CD14-positive monocyte (primary cell): ENCODE data around the gene RPS14. TPM values are rescaled to one million over a fixed set of nuclear protein-coding genes. Genes with fewer than 3 reads are reported as not detected.

ENCODE experiments used
- DNase-seq, 3 donors: peaks; one replicate each; pipeline ENCODE4 v3.0.0-alpha.2; 2011 to 2022
- H2AFZ ChIP-seq: 2 replicates; pipeline ENCODE4 v1.6.0; 2012; ENCODE audit warnings: mild to moderate bottlenecking, low read depth, low read length, inconsistent platforms; ENCODE audit not compliant: insufficient read depth, poor library complexity, severe bottlenecking
- H3K27ac ChIP-seq, 2 donors: 1 replicate in 1 of 2; 2 replicates in 1 of 2; pipeline ENCODE4 v1.5.1; 2012 to 2013; ENCODE audit warnings: low read length in 2 of 2, control low read depth in 1 of 2, inconsistent platforms in 1 of 2, low read depth in 1 of 2, mild to moderate bottlenecking in 1 of 2
- H3K27me3 ChIP-seq, 2 donors: one replicate each; pipeline versions ENCODE4 v1.6.0 to v1.6.1; 2011 to 2013; ENCODE audit warnings: low read length in 2 of 2; ENCODE audit not compliant: control insufficient read depth in 2 of 2, insufficient read depth in 2 of 2
- H3K36me3 ChIP-seq, 2 donors: replicated peaks in 1 of 2; 1 replicate in 1 of 2; 2 replicates in 1 of 2; pipeline versions ENCODE4 v1.5.1 to v1.6.1; 2012 to 2013; ENCODE audit warnings: low read length in 2 of 2, control low read depth in 1 of 2, inconsistent platforms in 1 of 2, mild to moderate bottlenecking in 1 of 2; ENCODE audit not compliant: insufficient read depth in 2 of 2, control insufficient read depth in 1 of 2
- H3K4me1 ChIP-seq, 2 donors: 1 replicate in 1 of 2; 2 replicates in 1 of 2; pipeline versions ENCODE4 v1.5.1 to v1.6.1; 2012 to 2013; ENCODE audit warnings: low read length in 2 of 2, control low read depth in 1 of 2, inconsistent platforms in 1 of 2, mild to moderate bottlenecking in 1 of 2, moderate library complexity in 1 of 2; ENCODE audit not compliant: insufficient read depth in 2 of 2, control insufficient read depth in 1 of 2
- H3K4me2 ChIP-seq: replicated peaks from 2 replicates; pipeline ENCODE3; 2012; ENCODE audit warnings: low read length, moderate library complexity, mild to moderate bottlenecking; ENCODE audit not compliant: poor library complexity, severe bottlenecking; ENCODE audit errors: extremely low read depth
- H3K4me3 ChIP-seq, 3 experiments: fragments of 200-600 bp in 1 of 3; sonication (generic) in 1 of 3; replicated peaks in 1 of 3; 1 replicate in 2 of 3; 2 replicates in 1 of 3; pipeline ENCODE4 v1.5.1; 2011 to 2013; ENCODE audit warnings: low read length in 3 of 3, mild to moderate bottlenecking in 3 of 3, control low read depth in 2 of 3, low read depth in 2 of 3, inconsistent platforms in 1 of 3, moderate library complexity in 1 of 3
- H3K79me2 ChIP-seq: 2 replicates; pipeline ENCODE4 v1.6.0; 2012; ENCODE audit warnings: mild to moderate bottlenecking, control low read depth, inconsistent platforms, low read length, moderate library complexity; ENCODE audit not compliant: insufficient read depth
- H3K9ac ChIP-seq: 2 replicates; pipeline ENCODE4 v1.6.0; 2017; ENCODE audit warnings: low read length, mild to moderate bottlenecking; ENCODE audit not compliant: insufficient read depth, poor library complexity, severe bottlenecking
- H3K9me3 ChIP-seq, 2 donors: replicated peaks in 1 of 2; 1 replicate in 1 of 2; 2 replicates in 1 of 2; pipeline versions ENCODE4 v1.5.1 to v1.6.1; 2012 to 2013; ENCODE audit warnings: low read length in 2 of 2, control low read depth in 1 of 2; ENCODE audit not compliant: control insufficient read depth in 1 of 2, insufficient read depth in 1 of 2
- H4K20me1 ChIP-seq: 2 replicates; pipeline ENCODE4 v1.6.0; 2012; ENCODE audit warnings: mild to moderate bottlenecking, low read length, control low read depth, moderate library complexity; ENCODE audit not compliant: insufficient read depth
- H3K27ac Mint-ChIP-seq, 7 donors: one replicate each; pipeline ENCODE4 v1.8.0; 2020; ENCODE audit warnings: mild to moderate bottlenecking in 7 of 7, mixed read lengths in 7 of 7, moderate library complexity in 6 of 7, inconsistent platforms in 2 of 7
- H3K27me3 Mint-ChIP-seq, 3 donors: one replicate each; pipeline ENCODE4 v1.8.0; 2021 to 2022; ENCODE audit warnings: low read depth in 3 of 3, mild to moderate bottlenecking in 3 of 3, mixed read lengths in 3 of 3, moderate library complexity in 3 of 3, inconsistent platforms in 1 of 3
- H3K36me3 Mint-ChIP-seq, 2 donors: one replicate each; pipeline ENCODE4 v1.8.0; 2020; ENCODE audit warnings: mixed read lengths in 2 of 2, inconsistent platforms in 1 of 2, mild to moderate bottlenecking in 1 of 2
- H3K4me1 Mint-ChIP-seq: one replicate; pipeline ENCODE4 v1.8.0; 2020; ENCODE audit warnings: mild to moderate bottlenecking, mixed read lengths
- H3K4me3 Mint-ChIP-seq, 2 donors: one replicate each; pipeline ENCODE4 v1.8.0; 2020; ENCODE audit warnings: mild to moderate bottlenecking in 2 of 2, mixed read lengths in 2 of 2, moderate library complexity in 1 of 2
- H3K9me3 Mint-ChIP-seq, 7 donors: one replicate each; pipeline ENCODE4 v1.8.0; 2020 to 2022; ENCODE audit warnings: mixed read lengths in 7 of 7, mild to moderate bottlenecking in 6 of 7, moderate library complexity in 6 of 7, inconsistent platforms in 2 of 7
- WGBS: methylation state at CpG from one replicate; pipeline ENCODE4 v1.1.5; 2013; ENCODE audit warnings: missing lambda C conversion rate; ENCODE audit not compliant: insufficient coverage; 5-methylcytosine and 5-hydroxymethylcytosine counted together
- intact Hi-C, 2 donors: fragments of 100-400 bp; cut with micrococcal nuclease; formaldehyde crosslinking; loops; one replicate each; pipeline versions ENCODE4 v1.15.0 to v1.15.1; 2023
- polyA plus RNA-seq, 3 donors: library from polyadenylated mRNA; depleted of rRNA in 1 of 3; unstranded in 2 of 3; stranded (reverse) in 1 of 3; fragments of 300-500 nt in 2 of 3; fragments of >200 nt in 1 of 3; fragmentation: Illumina TruSeq in 2 of 3; gene quantifications; 1 replicate in 2 of 3; 2 replicates in 1 of 3; pipeline ENCODE4 v1.2.3, GENCODE V29; 2012 to 2021
- TF ChIP-seq, protein P1 (sequence below): fragments of 200-600 bp; IDR thresholded peaks from one replicate; pipeline ENCODE4 v1.8.0; 2022; ENCODE audit warnings: antibody characterized with exemption, mild to moderate bottlenecking

Gene RPS14
- polyA plus RNA-seq, 3 donors: 2,768 to 4,675 (median 3,499) TPM

DNA sequence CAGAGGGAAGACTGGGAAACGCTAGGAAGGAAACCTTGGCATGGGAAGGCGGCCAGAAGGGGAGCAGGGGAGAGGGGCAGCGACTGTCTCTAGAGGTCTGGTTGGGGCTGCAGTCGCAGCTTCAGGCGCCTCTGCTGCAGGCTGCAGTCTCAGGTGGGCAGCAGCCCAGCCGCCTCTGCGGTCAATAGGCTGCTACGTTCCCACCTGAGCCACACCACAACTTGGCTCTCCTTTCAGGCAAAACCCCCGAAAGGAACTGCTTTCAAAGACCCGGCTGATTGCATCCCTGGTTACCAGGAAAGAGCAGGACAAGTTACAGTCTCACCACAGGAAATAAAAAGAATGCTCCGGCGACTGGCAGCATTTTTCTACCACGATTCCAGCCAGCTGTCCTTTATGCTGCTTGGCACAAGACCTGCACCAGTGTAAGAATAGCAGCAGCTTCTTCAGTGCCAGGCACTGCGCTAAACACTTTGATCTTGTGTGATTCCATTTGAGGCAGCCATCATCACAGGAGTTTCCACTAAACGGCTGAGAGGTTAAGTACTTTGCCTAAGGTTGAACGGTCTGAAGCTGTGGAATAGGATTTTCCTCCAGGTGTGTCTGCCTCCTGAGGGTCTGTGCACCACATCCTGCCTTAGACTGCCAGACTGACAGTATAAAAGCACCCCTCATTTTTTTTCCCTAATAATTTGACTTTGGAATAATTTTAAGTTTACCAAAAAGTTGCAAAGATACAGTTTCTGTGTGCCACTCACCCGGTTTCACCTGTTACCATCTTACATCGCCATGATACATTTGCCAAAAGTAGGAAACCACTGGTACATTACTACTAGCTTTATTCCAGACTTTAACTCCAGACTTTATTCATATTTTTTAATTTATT, 7.5 kb downstream of the RPS14 start:
- intact Hi-C loops: loop anchor here in 1 of 2 donors (5.0 kb wide), 1 partner anchor 40 kb away; no protein-coding TSS in a partner anchor
- no peak overlapping the region for H3K4me3 Mint-ChIP-seq
- H3K36me3 Mint-ChIP-seq: peaks cover 53 to 55% of the 10 kb centered on the region in 2 donors
- 64% methylated on average over 16 of the region's 18 CpGs for WGBS
- Histone ChIP-seq H3K4me3 (no peak overlapping the region), H3K9me3 (no peaks in the 10 kb centered on the region), H3K27ac (no peak overlapping the region), H3K36me3 (peaks cover 39 to 42% of the 10 kb centered on the region in 2 donors), H3K79me2 (peaks cover 16% of the 10 kb centered on the region), H4K20me1 (peaks cover 39% of the 10 kb centered on the region), H3K9ac (no peak overlapping the region), H3K4me1 (no peaks in the 10 kb centered on the region), H3K27me3 (no peaks in the 10 kb centered on the region), H3K4me2 (no peak overlapping the region), H2AFZ (no peak overlapping the region)
- DNase-seq: no peak
- H3K27ac Mint-ChIP-seq: peak overlapping the region in 4 of 7 donors; percentile 11 to 41 (median 35)
- no peaks in the 10 kb centered on the region for H3K27me3 Mint-ChIP-seq
- TF ChIP-seq, protein P1, sequence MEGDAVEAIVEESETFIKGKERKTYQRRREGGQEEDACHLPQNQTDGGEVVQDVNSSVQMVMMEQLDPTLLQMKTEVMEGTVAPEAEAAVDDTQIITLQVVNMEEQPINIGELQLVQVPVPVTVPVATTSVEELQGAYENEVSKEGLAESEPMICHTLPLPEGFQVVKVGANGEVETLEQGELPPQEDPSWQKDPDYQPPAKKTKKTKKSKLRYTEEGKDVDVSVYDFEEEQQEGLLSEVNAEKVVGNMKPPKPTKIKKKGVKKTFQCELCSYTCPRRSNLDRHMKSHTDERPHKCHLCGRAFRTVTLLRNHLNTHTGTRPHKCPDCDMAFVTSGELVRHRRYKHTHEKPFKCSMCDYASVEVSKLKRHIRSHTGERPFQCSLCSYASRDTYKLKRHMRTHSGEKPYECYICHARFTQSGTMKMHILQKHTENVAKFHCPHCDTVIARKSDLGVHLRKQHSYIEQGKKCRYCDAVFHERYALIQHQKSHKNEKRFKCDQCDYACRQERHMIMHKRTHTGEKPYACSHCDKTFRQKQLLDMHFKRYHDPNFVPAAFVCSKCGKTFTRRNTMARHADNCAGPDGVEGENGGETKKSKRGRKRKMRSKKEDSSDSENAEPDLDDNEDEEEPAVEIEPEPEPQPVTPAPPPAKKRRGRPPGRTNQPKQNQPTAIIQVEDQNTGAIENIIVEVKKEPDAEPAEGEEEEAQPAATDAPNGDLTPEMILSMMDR: no peak
- H3K9me3 Mint-ChIP-seq: no peaks in the 10 kb centered on the region
- no peaks in the 10 kb centered on the region for H3K4me1 Mint-ChIP-seq

DNA sequence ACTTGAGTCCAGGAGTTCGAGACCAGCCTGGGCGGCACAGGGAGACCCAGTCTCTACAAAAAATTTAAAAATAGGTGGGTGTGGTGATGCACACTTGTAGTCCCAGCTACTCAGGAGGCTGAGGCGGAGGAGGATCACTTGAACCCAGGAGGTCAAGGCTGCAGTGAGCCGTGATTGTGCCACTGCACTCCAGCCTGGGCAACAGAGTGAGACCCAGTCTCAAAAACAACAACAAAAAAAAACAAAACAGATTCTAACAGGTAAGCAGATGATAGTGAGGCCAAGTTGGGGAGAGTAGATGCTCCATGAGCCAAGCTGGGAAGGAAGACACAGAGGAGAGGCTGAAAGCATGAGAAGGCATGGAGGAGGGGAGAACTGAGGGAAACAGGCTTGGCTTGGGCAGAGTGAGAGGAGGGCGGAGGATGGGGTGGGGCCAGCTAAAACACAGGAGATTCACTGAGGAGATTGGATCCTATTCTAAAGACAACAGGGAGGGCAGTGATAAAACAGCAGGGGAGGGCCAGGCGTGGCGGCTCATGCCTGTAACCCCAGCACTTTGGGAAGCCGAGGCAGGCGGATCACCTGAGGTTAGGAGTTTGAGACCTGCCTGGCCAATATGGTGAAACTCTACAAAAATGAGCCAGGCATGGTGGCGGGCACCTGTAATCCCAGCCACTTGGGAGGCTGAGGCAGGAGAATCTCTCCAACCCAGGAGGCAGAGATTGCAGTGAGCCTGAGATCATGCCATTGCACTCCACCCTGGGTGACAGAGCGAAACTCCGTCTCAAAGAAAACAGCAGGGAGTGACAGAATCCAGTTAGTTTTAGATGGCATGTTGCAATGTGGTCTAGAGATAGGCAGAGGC, 8.4 kb downstream of the RPS14 start:
- H3K27me3 ChIP-seq: no peaks in the 10 kb centered on the region
- WGBS: 98% methylated on average over 9 of the region's 12 CpGs
- peaks cover 30 to 33% of the 10 kb centered on the region in 2 donors for H3K36me3 ChIP-seq
- H3K9ac ChIP-seq: no peak overlapping the region
- H4K20me1 ChIP-seq: peaks cover 30% of the 10 kb centered on the region
- H2AFZ ChIP-seq: no peak overlapping the region
- H3K4me2 ChIP-seq: no peak overlapping the region
- peaks cover 44 to 46% of the 10 kb centered on the region in 2 donors for H3K36me3 Mint-ChIP-seq
- peaks cover under 1% of the 10 kb centered on the region for H3K4me1 Mint-ChIP-seq
- intact Hi-C loops: loop anchor here in 1 of 2 donors (5.0 kb wide), 1 partner anchor 39 kb away; no protein-coding TSS in a partner anchor
- no peak overlapping the region for H3K4me3 ChIP-seq
- H3K27ac ChIP-seq: no peak overlapping the region
- no peak overlapping the region for H3K4me3 Mint-ChIP-seq
- H3K9me3 ChIP-seq: no peaks in the 10 kb centered on the region
- peaks cover 7% of the 10 kb centered on the region for H3K79me2 ChIP-seq
- no peak for DNase-seq
- H3K27ac Mint-ChIP-seq: peak overlapping the region in 3 of 7 donors; percentile 41 to 55 (median 44)
- TF ChIP-seq, protein P1: no peak
- no peaks in the 10 kb centered on the region for H3K27me3 Mint-ChIP-seq
- H3K4me1 ChIP-seq: peaks cover 0 to 2% of the 10 kb centered on the region in 2 donors
- no peaks in the 10 kb centered on the region for H3K9me3 Mint-ChIP-seq
